ENCODE data around the gene CDH4. TPM values are rescaled to one million over a fixed set of nuclear protein-coding genes. Genes with fewer than 3 reads are reported as not detected.

CDH4 gene
- total and polyA plus RNA-seq, 2 of the 4 experiments (the other 2 are of a cell fraction) = 1.6 to 3.5 TPM

DNA sequence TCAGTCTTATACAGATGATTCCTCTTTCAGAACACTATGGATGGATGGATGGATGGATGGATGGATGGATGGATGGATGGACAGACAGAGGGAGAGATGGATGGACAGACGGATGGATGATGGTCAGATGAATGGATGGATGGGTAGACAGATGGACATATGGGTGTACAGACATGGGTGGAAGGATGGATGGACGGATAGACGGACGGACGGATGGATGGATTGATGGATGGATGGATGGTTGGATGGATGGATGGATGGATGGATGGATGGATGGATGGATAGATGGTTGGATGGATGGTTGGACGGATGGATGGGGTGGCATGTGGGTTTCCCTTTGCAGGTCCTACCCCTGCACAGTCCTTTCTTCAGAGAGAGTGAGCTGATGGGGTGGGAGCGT, 320.7 kb downstream of the CDH4 start:
- H3K4ac ChIP-seq (ENCODE audit: low read depth, low read length) = no peak overlapping the region
- H3K56ac ChIP-seq (ENCODE audit: extremely low read depth, insufficient read depth, low read length) = no peak overlapping the region
- H3K27me3 ChIP-seq (ENCODE audit: control insufficient read depth, insufficient read depth, low read length) = peaks cover 8% of the 10 kb centered on the region
- H3K36me3 ChIP-seq (ENCODE audit: control insufficient read depth, insufficient read depth, low read length) = no peaks in the 10 kb centered on the region
- no peak overlapping the region for H2BK20ac ChIP-seq (ENCODE audit: low read depth, low read length)
- no peak overlapping the region for H2BK15ac ChIP-seq (ENCODE audit: low read depth, low read length)
- TF ChIP-seq SMC3 (IDR thresholded peaks at IDR 0.05; ENCODE audit: low read depth, low read length) (no peak), FOS (IDR thresholded peaks at IDR 0.05; ENCODE audit: low read depth, low read length) (no peak), RFX5 (IDR thresholded peaks at IDR 0.05; ENCODE audit: low read depth, low read length) (no peak), RCOR1 (IDR thresholded peaks at IDR 0.05; ENCODE audit: insufficient replicate concordance, low read length) (no peak), MAFK (IDR thresholded peaks at IDR 0.05; ENCODE audit: low read depth, low read length) (no peak), CHD1 (IDR thresholded peaks at IDR 0.05; ENCODE audit: low read depth, low read length) (no peak), RAD21 (IDR thresholded peaks at IDR 0.05; ENCODE audit: low read length) (no peak), MXI1 (IDR thresholded peaks at IDR 0.05; ENCODE audit: borderline replicate concordance, low read depth, low read length) (no peak), NFE2L2 (IDR thresholded peaks at IDR 0.05; ENCODE audit: low read depth, low read length) (no peak), CEBPB (IDR thresholded peaks at IDR 0.05; ENCODE audit: low read depth, low read length) (no peak), MAZ (IDR thresholded peaks at IDR 0.05; ENCODE audit: borderline replicate concordance, low read depth, low read length) (no peak), BHLHE40 (IDR thresholded peaks at IDR 0.05; ENCODE audit: low read depth, low read length) (no peak), POLR2A (IDR thresholded peaks at IDR 0.05; ENCODE audit: low read depth, low read length) (no peak)
- TF ChIP-seq, protein P1, sequence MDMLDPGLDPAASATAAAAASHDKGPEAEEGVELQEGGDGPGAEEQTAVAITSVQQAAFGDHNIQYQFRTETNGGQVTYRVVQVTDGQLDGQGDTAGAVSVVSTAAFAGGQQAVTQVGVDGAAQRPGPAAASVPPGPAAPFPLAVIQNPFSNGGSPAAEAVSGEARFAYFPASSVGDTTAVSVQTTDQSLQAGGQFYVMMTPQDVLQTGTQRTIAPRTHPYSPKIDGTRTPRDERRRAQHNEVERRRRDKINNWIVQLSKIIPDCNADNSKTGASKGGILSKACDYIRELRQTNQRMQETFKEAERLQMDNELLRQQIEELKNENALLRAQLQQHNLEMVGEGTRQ (IDR thresholded peaks at IDR 0.05; ENCODE audit: low read depth, low read length) = no peak
- TF ChIP-seq, protein P2, sequence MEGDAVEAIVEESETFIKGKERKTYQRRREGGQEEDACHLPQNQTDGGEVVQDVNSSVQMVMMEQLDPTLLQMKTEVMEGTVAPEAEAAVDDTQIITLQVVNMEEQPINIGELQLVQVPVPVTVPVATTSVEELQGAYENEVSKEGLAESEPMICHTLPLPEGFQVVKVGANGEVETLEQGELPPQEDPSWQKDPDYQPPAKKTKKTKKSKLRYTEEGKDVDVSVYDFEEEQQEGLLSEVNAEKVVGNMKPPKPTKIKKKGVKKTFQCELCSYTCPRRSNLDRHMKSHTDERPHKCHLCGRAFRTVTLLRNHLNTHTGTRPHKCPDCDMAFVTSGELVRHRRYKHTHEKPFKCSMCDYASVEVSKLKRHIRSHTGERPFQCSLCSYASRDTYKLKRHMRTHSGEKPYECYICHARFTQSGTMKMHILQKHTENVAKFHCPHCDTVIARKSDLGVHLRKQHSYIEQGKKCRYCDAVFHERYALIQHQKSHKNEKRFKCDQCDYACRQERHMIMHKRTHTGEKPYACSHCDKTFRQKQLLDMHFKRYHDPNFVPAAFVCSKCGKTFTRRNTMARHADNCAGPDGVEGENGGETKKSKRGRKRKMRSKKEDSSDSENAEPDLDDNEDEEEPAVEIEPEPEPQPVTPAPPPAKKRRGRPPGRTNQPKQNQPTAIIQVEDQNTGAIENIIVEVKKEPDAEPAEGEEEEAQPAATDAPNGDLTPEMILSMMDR (conservative IDR thresholded peaks at IDR 0.05; ENCODE audit: low read depth, low read length) = no peak
- TF ChIP-seq, protein P3, sequence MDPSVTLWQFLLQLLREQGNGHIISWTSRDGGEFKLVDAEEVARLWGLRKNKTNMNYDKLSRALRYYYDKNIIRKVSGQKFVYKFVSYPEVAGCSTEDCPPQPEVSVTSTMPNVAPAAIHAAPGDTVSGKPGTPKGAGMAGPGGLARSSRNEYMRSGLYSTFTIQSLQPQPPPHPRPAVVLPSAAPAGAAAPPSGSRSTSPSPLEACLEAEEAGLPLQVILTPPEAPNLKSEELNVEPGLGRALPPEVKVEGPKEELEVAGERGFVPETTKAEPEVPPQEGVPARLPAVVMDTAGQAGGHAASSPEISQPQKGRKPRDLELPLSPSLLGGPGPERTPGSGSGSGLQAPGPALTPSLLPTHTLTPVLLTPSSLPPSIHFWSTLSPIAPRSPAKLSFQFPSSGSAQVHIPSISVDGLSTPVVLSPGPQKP (IDR thresholded peaks at IDR 0.05; ENCODE audit: borderline replicate concordance, low read depth, low read length) = no peak
- H2BK5ac ChIP-seq (ENCODE audit: low read depth, low read length, poor library complexity, severe bottlenecking) = no peak overlapping the region
- no peak overlapping the region for H4K5ac ChIP-seq (ENCODE audit: low read depth, low read length)
- WGBS, 2 experiments (ENCODE audit: extremely low coverage in 2 of 2, insufficient read length in 1 of 2) = 74% methylated on average over 5 of the region's 7 CpGs; no CpG with 5 or more reads in 1 of the 2 experiments
- BruUV-seq (replicated peaks) = no TSS peak
- no peak overlapping the region for H3K27ac ChIP-seq (ENCODE audit: insufficient read depth, low read length)
- no peak overlapping the region for H2AFZ ChIP-seq (replicated peaks; ENCODE audit: low read length, poor library complexity)
- dilution Hi-C loops (cut with HindIII; ENCODE audit: low sequenced_read_pairs, unreplicated experiment) = no loop called here
- in situ Hi-C loops (cut with MboI; ENCODE audit: low sequenced_read_pairs) = no loop called here
- ATAC-seq (ENCODE audit: low read depth) (no peak), DNase-seq (no peak)
- no peak overlapping the region for H3K18ac ChIP-seq (ENCODE audit: low read depth, low read length)
- peaks cover 4% of the 10 kb centered on the region; the same call in 1 of the 2 replicates for H3K9me1 ChIP-seq (ENCODE audit: insufficient read depth, low read length)
- no peak overlapping the region for H2AK9ac ChIP-seq (replicated peaks; ENCODE audit: low read depth, low read length, poor library complexity)
- H4K20me1 ChIP-seq (ENCODE audit: insufficient read depth, low read length) = no peaks in the 10 kb centered on the region
- POLR2A ChIA-PET (ENCODE audit: unreplicated experiment) = no interaction called here
- H3K9me3 ChIP-seq (ENCODE audit: control insufficient read depth, insufficient read depth, low read length) = peaks cover 3% of the 10 kb centered on the region
- H4K91ac ChIP-seq (ENCODE audit: insufficient read depth, low read depth, low read length) = no peak overlapping the region
- H2BK120ac ChIP-seq (ENCODE audit: low read depth, low read length) = no peak overlapping the region
- H2AK5ac ChIP-seq (ENCODE audit: low read depth, low read length) = no peak overlapping the region
- no peaks in the 10 kb centered on the region for H3K79me1 ChIP-seq (ENCODE audit: low read depth in 1 of 2, low read length in 2 of 2)
- H3K9ac ChIP-seq (ENCODE audit: low read depth, low read length) = no peak overlapping the region
- H3K4me1 ChIP-seq (ENCODE audit: control insufficient read depth, insufficient read depth, low read length) = no peaks in the 10 kb centered on the region
- no peak overlapping the region for H3K4me3 ChIP-seq (ENCODE audit: insufficient read depth, low read depth, low read length)
- no peak overlapping the region for H4K8ac ChIP-seq (ENCODE audit: low read depth in 2 of 2, low read length in 2 of 2)
- H3K23ac ChIP-seq (ENCODE audit: low read depth, low read length) = no peak overlapping the region
- H3K14ac ChIP-seq (replicated peaks; ENCODE audit: low read depth, low read length) = no peak overlapping the region
- intact Hi-C loops (cut with micrococcal nuclease) = no loop called here
- CTCF ChIA-PET = no interaction called here
- H3K4me2 ChIP-seq (ENCODE audit: low read depth, low read length) = no peak overlapping the region

Data from IMR-90 (cell line).